SJCRH30 (cell line): Measurements from ENCODE around the gene PLCB1. TPM values are rescaled to one million over a fixed set of nuclear protein-coding genes. Genes with fewer than 3 reads are reported as not detected.

Source experiments
- DNase-seq, 2 experiments: peaks; one replicate each; pipeline ENCODE4 v3.0.0-alpha.2; 2015 to 2020
- H3K27ac ChIP-seq: fragments of 250-450 bp; sonication (Bioruptor Pico); 2 replicates; pipeline ENCODE4 v1.5.1; 2020; ENCODE audit warnings: mild to moderate bottlenecking, moderate library complexity
- H3K27me3 ChIP-seq: fragments of 250-450 bp; sonication (Bioruptor Pico); 2 replicates; pipeline ENCODE4 v1.5.1; 2020; ENCODE audit warnings: mild to moderate bottlenecking, moderate library complexity
- H3K36me3 ChIP-seq: fragments of 250-450 bp; sonication (Bioruptor Pico); 2 replicates; pipeline ENCODE4 v1.5.1; 2020; ENCODE audit warnings: mild to moderate bottlenecking, moderate library complexity
- H3K4me1 ChIP-seq: fragments of 250-450 bp; sonication (Bioruptor Pico); 2 replicates; pipeline ENCODE4 v1.5.1; 2020; ENCODE audit warnings: mild to moderate bottlenecking, moderate library complexity
- H3K4me3 ChIP-seq: fragments of 250-450 bp; sonication (Bioruptor Pico); 2 replicates; pipeline ENCODE4 v1.5.1; 2020; ENCODE audit warnings: mild to moderate bottlenecking, moderate library complexity
- H3K9me3 ChIP-seq: fragments of 250-450 bp; sonication (Bioruptor Pico); replicated peaks from 2 replicates; pipeline ENCODE4 v1.5.1; 2020; ENCODE audit warnings: mild to moderate bottlenecking, moderate library complexity
- total RNA-seq: library from RNA; depleted of rRNA; stranded (reverse); fragments of >200 nt; shearing (Covaris generic); gene quantifications from 2 replicates; pipeline ENCODE4 v1.2.3, GENCODE V29; 2014

Gene PLCB1
- total RNA-seq, 1 experiment from 2014 or later: 13.4 TPM

DNA sequence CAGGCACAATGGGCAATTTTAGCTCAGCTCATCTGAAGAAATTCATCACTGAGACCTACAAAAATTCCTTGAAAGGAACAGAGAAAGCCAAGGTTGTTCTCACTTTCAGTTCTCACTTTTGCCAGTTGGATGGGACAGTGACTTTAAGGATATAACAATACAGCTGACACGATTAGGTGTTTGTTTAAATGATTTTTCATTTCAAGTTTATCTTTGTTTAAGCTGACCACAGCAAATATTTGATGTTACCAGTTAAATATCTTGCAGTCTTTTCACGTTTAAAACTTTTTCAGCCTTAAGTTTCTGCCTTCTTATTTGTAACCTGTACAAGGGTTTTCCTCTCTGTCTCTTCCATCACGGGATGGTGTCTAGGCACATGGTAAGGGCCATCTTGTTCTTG lies 93.6 kb downstream of the PLCB1 start:
- DNase-seq: no peak
- Histone ChIP-seq H3K4me3 (no peak overlapping the region), H3K27ac (no peak overlapping the region), H3K4me1 (no peaks in the 10 kb centered on the region), H3K36me3 (no peaks in the 10 kb centered on the region), H3K27me3 (no peaks in the 10 kb centered on the region), H3K9me3 (no peaks in the 10 kb centered on the region)

DNA sequence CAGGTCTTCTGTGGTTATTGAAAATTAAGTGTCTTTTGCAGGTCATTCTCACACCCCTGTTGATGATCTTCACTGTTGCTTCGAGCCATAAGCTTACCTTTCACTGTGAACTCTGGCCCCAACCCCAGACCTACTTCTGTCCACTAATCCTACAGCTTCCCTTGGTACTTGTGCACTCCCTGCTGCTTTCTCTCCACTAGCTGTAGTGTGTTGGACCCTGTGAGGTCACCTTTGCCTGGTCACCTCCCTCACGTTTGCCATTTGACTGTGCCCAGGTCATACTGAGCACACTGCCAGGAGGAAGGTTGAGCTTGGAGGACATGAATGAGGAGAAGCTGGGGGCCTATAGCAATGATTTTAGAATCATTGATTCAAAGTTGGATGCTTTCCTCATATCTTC lies 94.0 kb downstream of the PLCB1 start:
- Histone ChIP-seq H3K27ac (no peak overlapping the region), H3K27me3 (no peaks in the 10 kb centered on the region), H3K4me3 (no peak overlapping the region), H3K4me1 (no peaks in the 10 kb centered on the region), H3K9me3 (no peaks in the 10 kb centered on the region), H3K36me3 (no peaks in the 10 kb centered on the region)
- no peak for DNase-seq

DNA sequence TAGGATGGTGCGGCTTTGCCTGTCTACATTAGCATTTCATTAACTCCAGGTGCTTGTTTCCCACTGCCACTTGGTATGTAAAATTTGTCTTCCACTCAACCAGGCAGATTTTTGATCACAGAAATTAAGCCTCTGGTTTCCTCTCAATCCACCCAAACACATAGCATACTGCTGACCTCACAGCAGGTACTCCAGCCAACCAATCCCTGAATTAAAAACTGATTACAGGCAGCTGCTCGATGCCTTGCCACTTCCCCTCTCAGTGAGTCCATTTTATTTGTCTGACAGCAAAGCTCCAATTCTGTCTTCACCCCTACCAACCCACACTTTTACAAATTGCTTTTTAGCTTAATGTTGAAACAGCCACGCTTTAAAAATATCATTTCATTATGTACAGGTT lies 95.2 kb downstream of the PLCB1 start:
- Histone ChIP-seq H3K4me1 (no peaks in the 10 kb centered on the region), H3K4me3 (no peak overlapping the region), H3K36me3 (no peaks in the 10 kb centered on the region)

DNA sequence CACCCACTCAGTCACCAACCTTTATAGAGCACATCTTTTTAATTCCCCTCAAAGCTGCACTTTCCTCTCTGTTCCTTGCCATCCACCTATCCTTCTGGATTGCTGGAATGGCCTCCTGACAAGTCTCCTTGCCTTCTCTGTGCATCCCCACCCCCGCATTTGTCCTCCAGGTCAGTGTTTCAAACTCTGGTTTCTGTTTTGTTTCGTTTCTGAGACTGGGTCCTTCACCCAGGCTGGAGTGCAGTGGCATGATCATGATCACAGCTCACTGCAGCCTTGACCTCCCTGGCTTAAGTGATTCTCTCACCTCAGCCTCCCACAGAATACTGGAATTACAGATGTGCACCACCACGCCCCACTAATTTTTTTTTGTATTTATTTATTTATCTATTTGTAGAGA lies 96.2 kb downstream of the PLCB1 start:
- no peak for DNase-seq
- H3K36me3 ChIP-seq: no peaks in the 10 kb centered on the region
- no peak overlapping the region for H3K4me3 ChIP-seq
- no peaks in the 10 kb centered on the region for H3K27me3 ChIP-seq
- no peaks in the 10 kb centered on the region for H3K4me1 ChIP-seq
- no peak overlapping the region for H3K27ac ChIP-seq
- no peaks in the 10 kb centered on the region for H3K9me3 ChIP-seq

More for the DNA sequence above, 95.2 kb downstream of the PLCB1 start:
- Histone ChIP-seq H3K9me3 (no peaks in the 10 kb centered on the region), H3K27me3 (no peaks in the 10 kb centered on the region), H3K27ac (no peak overlapping the region)
- DNase-seq: no peak

DNA sequence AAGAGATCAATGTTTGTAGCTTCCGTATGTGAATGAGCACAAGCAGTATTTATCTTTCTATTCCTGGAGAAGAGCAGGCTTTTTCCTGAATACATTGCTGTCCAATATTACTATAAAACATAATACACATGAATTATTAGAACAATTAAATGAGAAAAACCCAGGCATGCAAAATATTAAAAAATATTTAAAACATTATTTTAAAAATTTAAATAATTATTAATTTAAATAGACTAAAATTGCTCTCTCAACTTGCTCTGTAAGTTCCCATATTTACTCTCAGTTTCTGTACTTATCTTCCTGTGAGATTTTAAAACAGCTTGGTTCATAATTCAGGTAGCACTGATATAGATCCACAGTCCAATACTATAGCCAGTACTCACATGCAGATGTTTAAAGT lies 97.0 kb downstream of the PLCB1 start:
- no peaks in the 10 kb centered on the region for H3K4me1 ChIP-seq
- H3K27ac ChIP-seq: no peak overlapping the region
- DNase-seq: no peak
- no peaks in the 10 kb centered on the region for H3K36me3 ChIP-seq
- H3K4me3 ChIP-seq: no peak overlapping the region
- H3K27me3 ChIP-seq: no peaks in the 10 kb centered on the region
- H3K9me3 ChIP-seq: no peaks in the 10 kb centered on the region

DNA sequence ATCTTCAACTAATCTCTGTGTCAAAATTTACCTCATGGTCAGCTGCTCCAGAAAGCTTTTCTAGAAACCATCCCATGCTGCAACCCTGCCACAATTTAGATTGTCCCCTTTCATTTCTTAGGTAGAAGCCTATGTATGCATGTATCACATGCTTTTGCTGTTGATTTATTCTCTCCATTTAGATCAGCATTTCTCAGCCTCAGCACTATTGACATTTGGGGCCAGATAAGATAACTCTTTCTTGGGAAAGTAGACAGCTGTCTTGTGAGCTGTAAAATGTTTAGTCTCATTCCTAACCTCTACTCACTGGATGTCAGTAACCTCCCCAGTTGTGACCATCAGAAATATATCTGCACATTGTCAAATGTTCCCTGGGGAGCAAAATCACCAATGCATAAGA lies 99.0 kb downstream of the PLCB1 start:
- no peaks in the 10 kb centered on the region for H3K9me3 ChIP-seq
- H3K27me3 ChIP-seq: no peaks in the 10 kb centered on the region
- no peak overlapping the region for H3K27ac ChIP-seq
- H3K4me3 ChIP-seq: no peak overlapping the region
- H3K36me3 ChIP-seq: no peaks in the 10 kb centered on the region
- no peak for DNase-seq
- H3K4me1 ChIP-seq: no peaks in the 10 kb centered on the region

DNA sequence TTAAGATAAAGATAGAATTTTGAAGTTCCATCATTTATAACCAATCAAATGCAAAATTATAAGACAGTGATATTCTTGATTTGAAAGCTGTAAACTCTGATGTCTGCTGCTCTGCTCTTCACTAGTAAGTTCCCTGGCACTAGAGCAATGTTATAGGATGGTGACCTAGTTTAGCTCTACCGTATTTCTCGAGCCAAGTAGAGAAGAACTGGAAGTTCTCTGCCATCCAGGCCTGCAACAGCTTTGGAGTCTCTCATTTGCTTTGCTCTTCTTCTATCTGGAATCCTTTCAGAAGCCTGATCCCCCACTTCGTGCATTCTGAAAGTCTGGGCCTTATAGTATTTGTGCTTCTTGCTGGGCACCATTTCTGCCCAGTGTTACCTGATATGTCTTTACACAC lies 100.3 kb downstream of the PLCB1 start:
- DNase-seq: no peak
- Histone ChIP-seq H3K27ac (no peak overlapping the region), H3K4me1 (no peaks in the 10 kb centered on the region), H3K36me3 (no peaks in the 10 kb centered on the region), H3K27me3 (no peaks in the 10 kb centered on the region), H3K9me3 (no peaks in the 10 kb centered on the region), H3K4me3 (no peak overlapping the region)

DNA sequence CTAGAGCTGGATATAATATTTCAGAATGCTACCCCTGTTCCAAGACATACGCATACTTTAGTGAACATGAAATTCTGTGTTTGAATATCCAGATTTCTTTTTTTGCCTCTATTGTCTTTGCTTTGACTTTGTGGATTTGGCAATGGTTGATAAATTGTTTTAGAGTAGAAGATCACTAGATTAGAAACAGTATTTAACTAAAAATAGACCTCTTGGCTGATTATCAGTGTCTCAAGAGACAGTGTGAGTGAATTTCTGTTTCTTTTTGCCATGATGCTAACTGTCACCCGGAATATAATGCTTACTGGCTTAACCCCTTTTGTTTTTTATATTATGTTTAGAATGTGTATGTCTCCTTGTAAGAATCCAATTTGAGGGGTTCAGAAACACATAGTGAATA lies 102.5 kb downstream of the PLCB1 start:
- Histone ChIP-seq H3K36me3 (no peaks in the 10 kb centered on the region), H3K4me3 (no peak overlapping the region), H3K27ac (no peak overlapping the region), H3K27me3 (no peaks in the 10 kb centered on the region), H3K4me1 (no peaks in the 10 kb centered on the region), H3K9me3 (no peaks in the 10 kb centered on the region)
- no peak for DNase-seq

DNA sequence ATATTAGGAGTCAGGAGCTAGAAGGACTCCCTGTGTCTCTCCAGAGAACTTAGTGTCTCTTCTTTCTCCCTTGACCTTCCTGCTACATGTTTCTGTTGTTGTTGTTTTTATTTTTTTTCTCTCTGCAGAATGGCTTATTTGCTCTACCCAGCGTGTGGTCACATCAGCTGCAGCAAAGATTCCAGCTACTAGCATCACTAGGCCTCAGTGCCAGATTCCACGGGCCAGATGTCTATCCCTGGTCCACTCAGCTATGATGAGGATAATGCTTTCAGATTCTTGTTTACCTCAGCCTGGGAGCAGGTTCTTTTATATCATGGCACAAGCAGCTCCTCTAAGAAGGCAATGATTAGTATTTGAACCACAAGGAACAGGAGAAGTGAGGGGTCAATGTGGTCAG lies 110.0 kb downstream of the PLCB1 start:
- Histone ChIP-seq H3K4me3 (no peak overlapping the region), H3K27ac (no peak overlapping the region), H3K27me3 (no peaks in the 10 kb centered on the region), H3K9me3 (no peaks in the 10 kb centered on the region), H3K36me3 (no peaks in the 10 kb centered on the region), H3K4me1 (no peaks in the 10 kb centered on the region)
- DNase-seq: no peak

DNA sequence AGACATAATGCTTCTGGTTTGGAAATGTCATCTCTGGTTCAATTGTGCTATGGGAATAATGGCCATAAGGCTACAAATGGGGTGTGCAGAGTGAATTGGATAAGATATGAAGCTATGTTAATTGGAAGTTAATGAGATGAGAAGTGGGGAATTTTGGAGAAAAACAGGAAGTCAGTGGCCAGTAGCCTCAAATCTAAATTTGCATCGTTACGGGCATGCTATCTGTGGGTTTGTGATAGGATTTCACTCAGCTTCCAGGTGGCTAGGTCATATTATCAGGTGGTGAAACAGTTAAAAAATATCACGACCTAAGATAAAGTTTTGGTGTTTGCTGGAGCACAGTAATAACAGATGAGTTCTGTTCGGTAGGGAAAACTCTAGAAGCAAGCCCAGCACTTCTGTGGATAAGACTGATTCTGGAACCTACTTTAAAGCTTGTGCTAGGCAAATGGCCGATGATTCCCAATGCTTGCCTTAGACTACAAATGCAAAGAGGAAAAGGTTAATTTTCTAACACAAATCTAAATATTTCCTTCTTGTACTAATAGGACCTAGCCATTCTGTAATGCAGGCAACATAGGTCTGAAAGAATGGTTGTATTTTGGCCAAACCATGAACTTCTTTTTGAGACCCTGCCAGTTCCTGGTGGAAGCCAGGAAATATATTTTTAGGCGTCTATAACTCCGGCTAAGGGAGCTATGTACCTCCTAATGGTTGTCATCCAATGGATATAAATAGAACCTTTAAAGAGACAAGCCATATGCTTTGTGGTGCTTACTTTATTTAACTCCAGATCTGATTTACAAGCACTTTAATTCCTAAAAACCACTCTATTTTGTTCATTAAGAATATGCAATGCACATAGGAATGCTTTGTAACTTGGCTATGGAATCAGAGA lies 111.0 kb downstream of the PLCB1 start:
- H3K36me3 ChIP-seq: no peaks in the 10 kb centered on the region
- no peaks in the 10 kb centered on the region for H3K27me3 ChIP-seq
- no peak overlapping the region for H3K4me3 ChIP-seq
- no peak for DNase-seq
- no peak overlapping the region for H3K27ac ChIP-seq
- no peaks in the 10 kb centered on the region for H3K4me1 ChIP-seq
- no peaks in the 10 kb centered on the region for H3K9me3 ChIP-seq

DNA sequence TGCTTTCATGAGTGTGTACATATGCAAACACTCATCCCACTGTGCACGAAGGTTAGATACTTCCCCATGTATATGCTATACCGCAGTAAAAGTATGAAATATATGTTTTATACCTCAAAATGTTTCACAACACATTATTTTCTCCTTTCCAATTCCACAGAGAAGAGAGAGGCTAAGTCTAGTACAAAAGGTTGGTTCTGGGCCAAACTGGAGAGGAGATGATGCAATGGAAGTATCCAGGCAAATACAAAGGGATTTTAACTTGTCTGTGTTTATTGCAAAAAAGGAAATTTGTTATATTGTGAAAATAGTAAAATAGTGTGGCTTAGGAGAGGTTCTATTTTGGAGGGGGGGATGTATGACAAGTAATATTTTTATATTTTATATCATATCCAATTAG lies 112.6 kb downstream of the PLCB1 start:
- Histone ChIP-seq H3K9me3 (no peaks in the 10 kb centered on the region), H3K4me3 (no peak overlapping the region), H3K36me3 (no peaks in the 10 kb centered on the region), H3K4me1 (no peaks in the 10 kb centered on the region), H3K27ac (no peak overlapping the region), H3K27me3 (no peaks in the 10 kb centered on the region)
- no peak for DNase-seq

DNA sequence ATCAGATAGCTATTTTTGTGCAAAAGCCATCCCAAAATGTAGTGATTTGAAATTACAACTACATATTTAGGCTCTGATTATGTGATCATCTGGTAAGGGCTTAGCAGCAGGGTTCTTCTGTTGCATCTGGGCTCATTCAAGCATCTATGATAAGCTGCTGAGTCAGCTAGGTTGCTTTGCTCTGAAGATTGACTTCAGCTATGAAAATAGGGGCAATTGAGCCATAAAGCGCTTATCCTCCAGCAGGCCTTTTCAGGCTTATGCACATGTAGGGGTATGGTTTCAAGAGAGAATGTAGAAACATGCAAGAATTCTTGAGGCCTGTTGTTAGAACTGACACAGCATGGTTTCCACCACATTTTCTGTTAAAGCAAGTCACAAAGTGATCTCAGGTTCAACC lies 114.1 kb downstream of the PLCB1 start:
- no peak overlapping the region for H3K27ac ChIP-seq
- H3K36me3 ChIP-seq: no peaks in the 10 kb centered on the region
- no peaks in the 10 kb centered on the region for H3K4me1 ChIP-seq
- DNase-seq: no peak
- no peaks in the 10 kb centered on the region for H3K9me3 ChIP-seq
- H3K4me3 ChIP-seq: no peak overlapping the region
- H3K27me3 ChIP-seq: no peaks in the 10 kb centered on the region

DNA sequence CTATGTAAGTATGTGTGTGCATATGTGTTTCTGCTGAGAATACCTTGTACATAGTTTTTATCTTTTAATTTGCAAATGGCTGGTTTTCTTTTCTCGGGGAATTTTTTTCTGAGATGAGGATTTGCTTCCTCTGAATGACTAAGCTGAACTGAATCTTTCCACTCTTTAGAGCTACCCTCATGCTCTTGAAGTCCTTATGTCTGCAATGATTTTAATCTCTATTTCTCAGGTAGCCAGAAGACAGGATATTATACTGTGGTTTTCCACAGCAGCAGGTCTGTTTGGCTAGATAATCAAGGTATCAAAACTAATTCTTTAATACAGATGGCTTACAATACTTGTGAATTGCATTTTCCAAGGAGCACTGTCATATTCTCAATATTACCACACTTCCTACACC lies 114.7 kb downstream of the PLCB1 start:
- Histone ChIP-seq H3K4me1 (no peaks in the 10 kb centered on the region), H3K9me3 (no peaks in the 10 kb centered on the region)
- DNase-seq: no peak

DNA sequence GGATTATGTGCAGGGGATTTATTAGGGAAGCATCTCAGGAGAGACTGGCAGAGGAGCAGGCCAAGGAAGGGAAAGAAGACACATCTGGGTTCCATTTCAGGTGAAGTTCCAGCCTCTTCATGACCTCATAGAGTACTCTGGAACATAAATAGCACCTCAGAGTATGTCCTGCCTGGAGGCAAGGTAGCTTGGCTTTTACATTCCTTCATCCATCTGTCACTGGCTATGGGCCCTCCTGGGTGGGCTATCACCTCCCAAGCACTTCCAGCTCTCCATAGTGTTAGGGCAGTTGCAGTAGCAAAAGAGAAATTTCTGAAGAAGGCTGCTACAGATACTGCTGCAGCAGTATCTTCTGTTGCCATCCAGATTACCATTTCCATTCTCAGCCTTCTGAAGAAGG lies 116.0 kb downstream of the PLCB1 start:
- no peak overlapping the region for H3K4me3 ChIP-seq
- H3K4me1 ChIP-seq: peaks cover 2% of the 10 kb centered on the region; the same call in 1 of the 2 replicates
- H3K27ac ChIP-seq: no peak overlapping the region
- H3K9me3 ChIP-seq: no peaks in the 10 kb centered on the region
- no peaks in the 10 kb centered on the region for H3K27me3 ChIP-seq
- DNase-seq: no peak
- H3K36me3 ChIP-seq: no peaks in the 10 kb centered on the region

More for the DNA sequence above, 114.7 kb downstream of the PLCB1 start:
- Histone ChIP-seq H3K4me3 (no peak overlapping the region), H3K27ac (no peak overlapping the region), H3K27me3 (no peaks in the 10 kb centered on the region), H3K36me3 (no peaks in the 10 kb centered on the region)

DNA sequence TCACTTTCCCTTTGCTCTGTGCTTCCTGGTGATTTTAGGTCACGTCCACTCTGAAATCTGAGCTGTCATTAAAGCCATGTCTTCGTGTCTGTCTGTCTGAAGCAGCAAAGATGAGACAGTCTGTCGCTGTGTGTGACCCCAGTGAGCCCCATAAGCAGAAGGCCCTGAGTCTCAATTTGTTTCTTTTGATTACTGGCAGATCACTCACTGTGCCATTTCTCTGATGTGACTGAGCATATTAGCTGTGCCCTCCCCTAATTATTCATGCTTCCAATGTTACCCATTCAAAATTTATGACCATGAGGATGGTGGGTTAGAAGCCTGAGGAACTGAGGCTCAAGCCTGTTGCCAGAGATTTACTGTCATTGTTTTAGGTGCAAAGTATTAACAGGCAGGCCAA lies 117.6 kb downstream of the PLCB1 start:
- H3K4me1 ChIP-seq: peaks cover 2% of the 10 kb centered on the region; the same call in 1 of the 2 replicates
- no peak overlapping the region for H3K4me3 ChIP-seq
- H3K27ac ChIP-seq: no peak overlapping the region
- H3K9me3 ChIP-seq: no peaks in the 10 kb centered on the region
- DNase-seq: no peak
- no peaks in the 10 kb centered on the region for H3K36me3 ChIP-seq
- H3K27me3 ChIP-seq: no peaks in the 10 kb centered on the region
